Endothelial cell of umbilical vein (primary cell): ENCODE results near the gene TLR5.

Experiments used
- EZH2 ChIP-seq: IDR thresholded peaks from 2 replicates; pipeline ENCODE4 v1.6.1; 2012; ENCODE audit warnings: borderline replicate concordance, low read depth, mild to moderate bottlenecking, moderate library complexity, low read length, inconsistent platforms; ENCODE audit not compliant: severe bottlenecking
- FOS ChIP-seq: IDR thresholded peaks from 2 replicates; pipeline ENCODE4 v1.6.1; 2011; ENCODE audit warnings: mild to moderate bottlenecking, low read length, moderate library complexity, borderline replicate concordance; ENCODE audit not compliant: insufficient read depth
- GATA2 ChIP-seq: IDR thresholded peaks from 2 replicates; pipeline ENCODE4 v1.7.0; 2011; ENCODE audit warnings: low read depth, mild to moderate bottlenecking, moderate library complexity, mixed read lengths, low read length; ENCODE audit not compliant: insufficient read length, insufficient read depth
- JUN ChIP-seq: IDR thresholded peaks from 2 replicates; pipeline ENCODE4 v1.6.1; 2011; ENCODE audit warnings: borderline replicate concordance, low read depth; ENCODE audit not compliant: insufficient read length, insufficient read depth
- MYC ChIP-seq: IDR thresholded peaks from one replicate; pipeline ENCODE4 v1.6.1; 2011; ENCODE audit warnings: mild to moderate bottlenecking, low read depth, low read length
- POLR2A ChIP-seq: IDR thresholded peaks from 2 replicates; pipeline ENCODE4 v1.6.1; 2012; ENCODE audit warnings: low read depth, mild to moderate bottlenecking, control low read depth, low read length
- POLR2AphosphoS5 ChIP-seq: IDR thresholded peaks from 2 replicates; pipeline ENCODE4 v1.6.1; 2012; ENCODE audit warnings: low read depth, mild to moderate bottlenecking, control low read depth, low read length, moderate library complexity; ENCODE audit not compliant: insufficient read depth
- TF ChIP-seq, protein P1 (sequence below), 2 donors: IDR thresholded peaks; 1 replicate in 1 of 2; 2 replicates in 1 of 2; pipeline ENCODE4 v1.5.1; 2011; ENCODE audit warnings: low read length in 2 of 2, mild to moderate bottlenecking in 2 of 2, moderate library complexity in 2 of 2, control low read depth in 1 of 2, inconsistent platforms in 1 of 2, low read depth in 1 of 2; ENCODE audit not compliant: insufficient read depth in 1 of 2; ENCODE audit errors: extremely low read depth in 1 of 2
- TF ChIP-seq, protein P2 (sequence below): IDR thresholded peaks from 2 replicates; pipeline ENCODE4 v1.6.1; 2011; ENCODE audit not compliant: insufficient read depth, insufficient read length

DNA sequence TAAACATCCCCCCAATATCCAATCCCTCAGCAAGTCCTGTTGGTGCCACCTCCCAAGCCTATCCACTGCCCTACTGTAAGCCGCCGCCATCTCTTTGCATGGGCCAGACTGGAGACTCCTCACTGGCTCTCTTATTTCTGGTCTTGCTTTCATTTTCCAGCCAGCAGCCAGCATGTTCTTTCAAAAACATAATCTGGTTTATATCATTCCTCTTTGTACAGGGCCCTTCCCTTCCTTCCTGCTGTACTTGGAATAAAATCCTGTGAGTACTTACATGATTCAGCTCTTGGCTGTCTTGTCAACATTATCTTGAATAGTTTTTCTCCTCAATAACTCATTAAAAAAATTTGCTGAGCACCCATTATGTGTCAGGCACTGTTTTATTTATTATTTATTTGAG, 28.2 kb downstream of the TLR5 start:
- TF ChIP-seq, protein P1, sequence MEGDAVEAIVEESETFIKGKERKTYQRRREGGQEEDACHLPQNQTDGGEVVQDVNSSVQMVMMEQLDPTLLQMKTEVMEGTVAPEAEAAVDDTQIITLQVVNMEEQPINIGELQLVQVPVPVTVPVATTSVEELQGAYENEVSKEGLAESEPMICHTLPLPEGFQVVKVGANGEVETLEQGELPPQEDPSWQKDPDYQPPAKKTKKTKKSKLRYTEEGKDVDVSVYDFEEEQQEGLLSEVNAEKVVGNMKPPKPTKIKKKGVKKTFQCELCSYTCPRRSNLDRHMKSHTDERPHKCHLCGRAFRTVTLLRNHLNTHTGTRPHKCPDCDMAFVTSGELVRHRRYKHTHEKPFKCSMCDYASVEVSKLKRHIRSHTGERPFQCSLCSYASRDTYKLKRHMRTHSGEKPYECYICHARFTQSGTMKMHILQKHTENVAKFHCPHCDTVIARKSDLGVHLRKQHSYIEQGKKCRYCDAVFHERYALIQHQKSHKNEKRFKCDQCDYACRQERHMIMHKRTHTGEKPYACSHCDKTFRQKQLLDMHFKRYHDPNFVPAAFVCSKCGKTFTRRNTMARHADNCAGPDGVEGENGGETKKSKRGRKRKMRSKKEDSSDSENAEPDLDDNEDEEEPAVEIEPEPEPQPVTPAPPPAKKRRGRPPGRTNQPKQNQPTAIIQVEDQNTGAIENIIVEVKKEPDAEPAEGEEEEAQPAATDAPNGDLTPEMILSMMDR (IDR thresholded peaks at IDR 0.05; ENCODE audit: extremely low read depth in 1 of 2, insufficient read depth in 1 of 2, low read depth in 1 of 2, low read length in 2 of 2), result no peak
- TF ChIP-seq POLR2A (peak; percentile 30), GATA2 (no peak), POLR2AphosphoS5 (no peak), JUN (no peak), FOS (peak; percentile 18), EZH2 (no peak), MYC (no peak)
- TF ChIP-seq, protein P2, sequence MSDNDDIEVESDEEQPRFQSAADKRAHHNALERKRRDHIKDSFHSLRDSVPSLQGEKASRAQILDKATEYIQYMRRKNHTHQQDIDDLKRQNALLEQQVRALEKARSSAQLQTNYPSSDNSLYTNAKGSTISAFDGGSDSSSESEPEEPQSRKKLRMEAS, result no peak
